Left ventricle myocardium superior (tissue), 1 donor: ENCODE results near the gene AGRN. TPM values are rescaled to one million over a fixed set of nuclear protein-coding genes. Genes with fewer than 3 reads are reported as not detected.
"Not testable (repeated sequence)": the region's sequence is repeated elsewhere in the genome, so short reads cannot be mapped to it uniquely, and the experiment has no call there.

Source experiments
- ATAC-seq: fragments of 200-7000 bp; cut with Tn5 transposase; one replicate; pipeline ENCODE4 v1.9.1; 2020; ENCODE audit warnings: mild to moderate bottlenecking, moderate library complexity
- DNase-seq: peaks from one replicate; pipeline ENCODE4 v3.0.0-alpha.2; 2020
- intact Hi-C: fragments of 100-400 bp; cut with micrococcal nuclease; formaldehyde crosslinking; loops from one replicate; pipeline ENCODE4 v1.11.0; 2022
- total RNA-seq: library from RNA; stranded (reverse); fragmentation: NEBNext Ultra II Directional; extraction: Animal tissue kit (Norgen Biotek cat#: 25700); gene quantifications from one replicate; pipeline ENCODE4 v1.2.1, GENCODE V29; 2021
- donor health status: DM: no; HTN: yes; CAD: no; lungs with severe emphysema.

Gene AGRN
- total RNA-seq, 1 donor from 2014 or later: 18.5 TPM

DNA sequence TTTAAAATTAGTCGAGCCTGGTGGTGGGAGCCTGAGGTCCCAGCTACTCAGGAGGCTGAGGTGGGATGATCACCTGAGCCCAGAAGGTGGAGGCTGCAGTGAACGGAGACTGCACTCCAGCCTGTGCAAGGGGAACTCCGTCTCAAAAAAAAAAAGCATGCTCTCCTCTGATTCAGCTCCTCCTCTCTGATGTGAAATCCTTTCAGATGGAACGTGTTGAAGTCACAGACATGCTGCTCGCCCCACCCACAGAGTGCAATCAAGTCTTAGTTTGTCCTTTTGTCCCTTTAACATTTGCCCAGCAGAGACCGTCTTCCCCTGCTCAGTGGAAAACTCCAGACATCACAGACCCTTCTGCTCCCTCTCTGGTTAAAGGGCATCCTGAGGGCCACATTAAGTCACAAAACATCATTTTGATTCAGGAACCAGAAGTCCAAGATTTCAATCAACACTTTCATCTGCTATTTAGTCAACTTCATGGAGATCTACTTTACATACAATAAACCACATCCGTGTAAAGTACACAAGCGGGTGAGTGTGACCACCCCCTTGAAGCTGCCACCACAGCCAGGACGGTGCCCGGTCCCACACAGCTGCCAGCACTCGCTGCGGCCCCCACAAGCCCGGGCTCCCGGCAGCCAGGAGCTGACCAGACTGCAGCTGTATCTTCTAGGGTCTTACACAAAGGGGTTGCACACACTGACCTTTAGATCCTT lies 73.1 kb downstream of the AGRN start:
- no peak for ATAC-seq
- intact Hi-C loops: no loop called here
- DNase-seq: no peak

DNA sequence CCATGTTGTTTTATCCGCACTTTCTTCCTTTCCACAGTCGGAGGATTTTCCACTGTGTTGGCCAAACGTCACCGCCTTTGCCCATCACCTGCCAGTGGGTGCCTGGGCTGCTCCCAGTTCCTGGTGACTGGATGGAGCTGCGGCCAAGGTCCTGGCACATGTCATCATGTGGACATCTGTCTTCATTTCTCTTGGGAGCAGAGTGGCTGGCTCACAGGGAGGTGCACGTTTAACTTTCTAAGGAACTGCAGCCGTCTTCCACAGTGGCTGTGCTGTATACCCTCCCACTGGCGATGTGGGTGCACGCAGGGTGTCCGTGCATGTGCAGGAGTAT lies 73.7 kb downstream of the AGRN start:
- ATAC-seq: no peak

DNA sequence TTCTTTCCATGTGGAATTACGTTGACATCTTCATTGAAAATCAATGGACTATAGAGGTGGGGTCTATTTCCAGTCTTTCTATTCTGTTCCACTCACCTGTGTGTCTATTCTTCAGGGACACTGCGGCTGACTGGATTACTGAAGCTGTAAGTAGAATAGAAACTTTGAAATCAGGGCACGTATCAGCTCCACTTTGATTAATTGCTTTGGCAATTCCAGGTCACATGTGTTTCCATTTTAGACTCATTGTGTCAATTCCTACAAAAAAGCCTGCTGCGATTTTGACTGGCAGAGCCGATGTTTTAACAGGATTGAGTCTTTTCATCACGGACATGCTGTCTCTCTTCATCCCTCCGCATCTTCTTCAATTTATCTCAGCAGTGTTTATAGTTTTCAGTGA lies 75.1 kb downstream of the AGRN start:
- intact Hi-C loops: no loop called here
- DNase-seq (no peak), ATAC-seq (no peak)

More for the DNA sequence above, 73.7 kb downstream of the AGRN start:
- intact Hi-C loops: no loop called here
- no peak for DNase-seq

DNA sequence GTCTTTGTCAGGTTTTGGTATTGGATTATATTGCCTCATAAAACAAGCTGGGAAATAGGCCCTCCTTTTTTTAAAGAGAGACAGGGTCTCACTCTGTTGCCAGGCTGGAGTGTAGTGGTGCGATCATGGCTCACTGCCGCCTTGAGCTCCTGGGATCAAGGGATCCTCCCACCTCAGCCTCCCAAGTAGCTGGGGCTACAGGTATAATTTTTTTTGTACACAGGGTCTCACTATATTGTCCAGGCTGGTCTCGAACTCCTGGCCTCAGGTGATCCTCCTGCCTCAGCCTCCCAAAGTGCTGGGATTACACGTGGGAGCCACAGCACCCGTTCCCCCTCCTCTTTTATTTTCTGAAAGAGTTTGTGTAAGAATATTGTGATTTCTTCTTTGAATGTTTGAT lies 76.2 kb downstream of the AGRN start:
- DNase-seq, ATAC-seq, intact Hi-C loops: not testable (repeated sequence)

DNA sequence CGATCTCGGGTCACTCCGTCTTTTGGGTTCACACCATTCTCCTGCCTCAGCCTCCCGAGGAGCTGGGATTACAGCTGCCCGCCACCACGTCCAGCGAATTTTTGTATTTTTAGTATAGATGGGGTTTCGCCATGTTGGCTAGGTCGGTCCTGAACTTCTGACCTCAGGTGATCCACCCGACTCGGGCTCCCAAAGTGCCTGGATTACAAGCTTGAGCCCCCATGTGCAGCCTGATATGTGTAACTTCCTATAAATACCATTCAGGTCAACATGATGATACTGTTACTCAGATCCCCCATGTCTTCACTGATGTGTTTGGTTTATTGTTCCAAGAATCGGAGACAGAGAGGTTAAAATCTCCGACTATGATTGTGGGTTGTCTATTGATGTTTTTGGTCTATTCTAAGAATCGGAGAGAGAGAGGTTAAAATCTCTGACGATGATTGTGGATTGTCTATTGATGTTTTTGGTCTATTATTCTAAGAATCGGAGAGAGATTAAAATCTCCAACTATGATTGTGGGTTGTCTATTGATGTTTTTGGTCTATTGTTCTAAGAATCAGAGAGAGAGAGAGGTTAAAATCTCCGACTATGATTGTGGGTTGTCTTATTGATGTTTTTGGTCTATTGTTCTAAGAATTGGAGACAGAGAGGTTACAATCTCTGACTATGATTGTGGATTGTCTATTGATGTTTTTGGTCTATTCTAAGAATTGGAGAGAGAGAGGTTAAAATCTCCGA lies 78.9 kb downstream of the AGRN start:
- ATAC-seq (no peak), DNase-seq (no peak)
- intact Hi-C loops: no loop called here

DNA sequence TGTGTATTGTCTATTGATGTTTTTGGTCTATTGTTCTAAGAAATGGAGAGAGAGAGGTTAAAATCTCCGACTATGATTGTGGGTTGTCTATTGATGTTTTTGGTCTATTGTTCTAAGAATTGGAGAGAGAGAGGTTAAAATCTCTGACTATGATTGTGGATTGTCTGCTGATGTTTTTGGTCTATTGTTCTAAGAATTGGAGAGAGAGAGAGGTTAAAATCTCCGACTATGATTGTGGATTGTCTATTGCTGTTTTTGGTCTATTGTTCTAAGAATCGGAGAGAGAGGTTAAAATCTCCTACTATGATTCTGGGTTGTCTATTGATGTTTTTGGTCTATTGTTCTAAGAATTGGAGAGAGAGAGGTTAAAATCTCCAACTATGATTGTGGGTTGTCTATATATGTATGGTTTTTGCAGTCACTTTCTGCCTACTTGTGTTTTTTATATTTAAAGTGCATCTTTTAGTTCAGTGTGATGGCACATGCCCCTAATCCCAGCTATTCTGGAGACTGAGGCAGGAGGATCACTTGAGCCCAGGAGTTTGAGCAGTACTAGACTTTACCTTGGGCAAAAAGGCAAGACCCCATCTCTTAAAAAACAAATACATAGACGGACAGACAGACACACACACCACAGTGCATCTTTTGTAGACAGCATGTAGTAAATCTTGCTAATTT lies 79.7 kb downstream of the AGRN start:
- no peak for ATAC-seq
- no peak for DNase-seq
- intact Hi-C loops: no loop called here

DNA sequence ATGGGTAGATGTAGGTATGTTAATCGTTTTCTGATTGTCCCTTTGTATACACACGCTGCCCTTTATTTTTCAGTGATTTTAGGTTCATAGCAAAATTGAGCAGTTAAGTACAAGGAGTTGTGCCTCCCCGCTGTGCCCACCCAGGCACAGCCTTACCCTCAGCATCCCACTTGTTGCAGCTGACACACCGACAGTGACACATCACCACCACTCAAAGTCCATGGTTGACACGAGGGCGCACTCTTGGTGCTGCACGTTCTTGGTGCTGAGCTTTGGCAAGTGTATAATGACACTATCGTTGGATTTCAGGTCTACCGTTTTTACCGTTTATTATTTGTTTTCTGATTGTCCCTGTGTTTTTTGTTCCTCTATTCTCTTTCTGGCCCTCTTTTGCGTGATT lies 80.4 kb downstream of the AGRN start:
- ATAC-seq (no peak), DNase-seq (no peak)
- intact Hi-C loops: no loop called here

DNA sequence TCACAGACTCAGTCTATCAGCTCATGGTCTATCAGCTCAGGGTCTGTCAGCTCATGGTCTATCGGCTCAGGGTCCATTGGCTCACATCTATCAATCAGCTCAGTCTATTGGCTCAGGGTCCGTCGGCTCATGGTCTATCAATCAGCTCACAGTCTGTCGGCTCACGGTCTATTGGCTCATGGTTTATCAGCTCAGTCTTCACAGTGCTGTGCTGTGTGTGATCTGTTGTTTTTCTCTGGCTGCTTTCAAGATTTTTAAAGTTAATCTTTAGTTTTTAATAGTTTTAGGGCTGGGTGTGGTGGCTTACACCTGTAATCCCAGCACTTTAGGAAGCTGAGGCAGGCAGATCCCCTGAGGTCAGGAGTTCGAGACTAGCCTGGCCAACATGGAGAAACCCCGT lies 81.6 kb downstream of the AGRN start:
- no peak for DNase-seq
- intact Hi-C loops: no loop called here
- ATAC-seq: no peak

DNA sequence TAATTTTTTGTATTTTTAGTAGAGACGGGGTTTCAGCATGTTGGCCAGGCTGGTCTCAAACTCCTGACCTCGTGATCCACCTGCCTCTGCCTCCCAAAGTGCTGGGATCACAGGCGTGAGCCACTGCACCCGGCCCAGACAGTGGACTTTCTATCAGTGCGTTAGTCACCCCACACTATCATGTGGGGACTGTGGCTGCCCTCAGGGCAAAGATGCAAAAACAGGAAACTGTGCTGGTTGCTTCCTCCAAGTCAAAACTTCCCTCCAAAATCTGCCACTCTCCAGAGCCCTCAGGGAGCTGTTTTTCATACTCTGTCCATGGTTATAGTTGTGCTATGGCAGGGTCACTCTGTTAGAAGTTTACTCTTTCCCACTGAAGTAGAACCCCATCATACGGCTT lies 84.2 kb downstream of the AGRN start:
- intact Hi-C loops, DNase-seq: not testable (repeated sequence)

More for the DNA sequence above, 84.2 kb downstream of the AGRN start:
- not testable (repeated sequence) for ATAC-seq

Other genes starting within 250 kb of the AGRN start
- 2.1 TPM for gene SAMD11, start 96.2 kb upstream of the AGRN start, total RNA-seq
- gene NOC2L, start 60.9 kb upstream of the AGRN start, total RNA-seq: 46.8 TPM
- gene KLHL17, start 59.5 kb upstream of the AGRN start, total RNA-seq: 6.6 TPM
- not detected for gene PLEKHN1, start 53.6 kb upstream of the AGRN start, total RNA-seq
- 187 TPM for gene PERM1, start 38.0 kb upstream of the AGRN start, total RNA-seq
- gene HES4, start 20.0 kb upstream of the AGRN start, total RNA-seq: 39.4 TPM
- 16.4 TPM for gene ISG15, start 6.6 kb upstream of the AGRN start, total RNA-seq
- gene RNF223, start 54.2 kb downstream of the AGRN start, total RNA-seq: not detected
- 4.0 TPM for gene C1orf159, start 96.0 kb downstream of the AGRN start, total RNA-seq
- not detected for gene TTLL10, start 153.8 kb downstream of the AGRN start, total RNA-seq
- gene TNFRSF18, start 186.5 kb downstream of the AGRN start, total RNA-seq: 0.32 TPM
- 2.3 TPM for gene TNFRSF4, start 194.0 kb downstream of the AGRN start, total RNA-seq
- 117 TPM for gene SDF4, start 211.9 kb downstream of the AGRN start, total RNA-seq
- gene B3GALT6, start 212.1 kb downstream of the AGRN start, total RNA-seq: 7.5 TPM
- gene C1QTNF12, start 226.6 kb downstream of the AGRN start, total RNA-seq: 0.50 TPM